Muscle of arm (tissue), 12 donors: Measurements from ENCODE around the gene CD81. TPM values are rescaled to one million over a fixed set of nuclear protein-coding genes. Genes with fewer than 3 reads are reported as not detected.

Experiments used
- DNase-seq: peaks from one replicate; pipeline ENCODE4 v3.0.0-alpha.2; 2013
- polyA plus RNA-seq, 12 donors: library from polyadenylated mRNA; unstranded; fragments of 120-200 nt; gene quantifications; one replicate each; pipeline ENCODE4 v1.2.1, GENCODE V29; 2013; ENCODE audit not compliant: insufficient read length in 12 of 12

CD81 gene
- polyA plus RNA-seq, 12 donors, result 322 to 577 (median 435) TPM

- no peak for DNase-seq
These were observed 11.6 kb downstream of the CD81 start for GRCh38 chr11:2388431-2389376.

DNA sequence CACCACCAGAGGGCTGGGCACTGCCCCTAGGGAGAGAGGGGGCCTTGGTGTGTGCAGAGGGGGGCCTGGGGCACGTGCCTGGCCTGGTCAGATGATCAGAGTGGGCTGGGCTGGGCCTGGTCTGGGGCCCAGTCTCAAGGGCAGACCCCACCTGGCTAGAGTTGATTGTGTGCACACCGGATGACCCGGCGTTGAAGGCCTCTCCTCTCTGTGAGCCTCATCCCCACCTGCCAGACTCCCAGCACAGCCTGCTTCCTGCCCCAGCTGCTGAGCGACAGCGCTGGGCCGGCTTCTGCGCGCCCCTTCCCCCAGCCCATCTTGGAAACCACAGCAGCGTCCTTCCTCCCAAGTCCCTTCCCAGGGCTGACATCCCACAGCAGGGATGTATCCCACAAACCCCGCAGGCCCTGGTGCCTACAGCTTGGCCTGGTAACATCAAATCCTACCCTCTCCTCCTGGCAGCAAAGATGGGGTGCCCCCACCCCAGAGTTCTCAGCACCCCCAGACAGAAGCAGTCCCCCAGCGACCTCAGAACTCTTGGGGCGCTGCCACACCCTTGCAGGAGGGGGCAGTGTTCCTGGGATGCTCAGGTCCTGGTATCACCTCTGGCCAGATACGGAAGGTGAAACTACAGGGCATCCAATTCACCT, 12.4 kb downstream of the CD81 start:
- DNase-seq, result no peak

GRCh38 chr11:2390091-2390724, 13.1 kb downstream of the CD81 start:
- no peak for DNase-seq

DNA sequence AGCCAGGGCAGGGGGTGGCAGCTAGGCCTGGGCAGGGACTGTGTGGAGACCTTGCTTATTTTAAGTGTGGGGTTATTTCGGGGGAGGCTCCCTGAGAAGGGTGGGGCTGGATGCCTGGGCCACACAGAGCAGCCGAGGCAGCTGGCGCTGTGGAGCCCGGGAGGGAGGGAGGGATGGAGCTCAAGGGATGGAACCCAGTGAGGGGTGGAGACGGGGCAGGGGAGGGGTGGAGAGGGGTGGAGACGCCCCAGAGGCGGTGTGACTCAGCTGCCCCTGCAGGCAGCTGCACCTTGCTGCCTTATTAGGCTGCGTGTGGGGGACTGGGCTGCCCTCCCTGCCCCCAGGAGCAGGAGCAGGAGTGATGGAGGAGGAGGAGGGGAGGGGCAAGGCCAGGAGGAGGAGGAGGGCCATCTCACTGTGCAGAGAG, 13.6 kb downstream of the CD81 start:
- no peak for DNase-seq

DNA sequence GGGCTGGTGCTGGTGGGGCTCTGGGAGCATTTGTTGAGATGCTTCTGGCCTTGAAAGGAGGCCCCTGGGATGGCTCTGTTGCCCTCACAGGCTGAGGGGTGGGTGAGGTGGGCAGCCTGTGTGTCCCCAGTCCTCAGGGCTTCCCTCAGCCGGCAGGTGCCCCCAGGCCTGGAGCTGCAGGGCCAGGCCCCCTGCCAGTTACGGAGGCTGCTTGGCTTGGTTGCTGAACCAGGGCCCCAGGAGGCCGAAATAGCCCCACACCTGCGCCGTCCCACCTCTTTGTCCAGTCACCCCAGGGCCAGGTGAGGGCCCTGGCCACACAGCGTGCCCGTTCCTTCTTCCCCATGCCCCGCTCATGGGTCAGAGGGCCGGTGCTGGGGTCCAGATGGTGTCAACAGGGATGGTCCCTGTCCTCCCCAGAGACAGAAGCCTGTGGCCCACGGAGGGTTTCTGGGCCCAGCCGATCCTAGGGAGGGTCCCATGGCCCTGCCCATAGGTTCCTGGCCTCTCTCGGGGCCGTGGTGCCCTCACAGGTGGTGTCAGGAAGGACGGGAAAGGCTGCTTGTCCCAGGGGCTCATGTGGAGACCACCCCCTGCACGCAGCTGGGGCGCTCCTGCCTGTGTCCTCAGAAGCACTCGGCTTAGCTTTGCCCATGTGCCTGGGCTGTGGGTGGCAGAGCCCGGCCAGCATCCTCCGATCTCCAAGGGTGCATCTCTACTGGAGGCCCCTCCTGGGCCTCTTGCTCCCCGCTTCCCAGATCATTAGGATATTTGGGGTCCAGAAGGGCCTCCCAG, 14.3 kb downstream of the CD81 start:
- no peak for DNase-seq

GRCh38 chr11:2392241-2392959, 15.3 kb downstream of the CD81 start:
- no peak for DNase-seq

DNA sequence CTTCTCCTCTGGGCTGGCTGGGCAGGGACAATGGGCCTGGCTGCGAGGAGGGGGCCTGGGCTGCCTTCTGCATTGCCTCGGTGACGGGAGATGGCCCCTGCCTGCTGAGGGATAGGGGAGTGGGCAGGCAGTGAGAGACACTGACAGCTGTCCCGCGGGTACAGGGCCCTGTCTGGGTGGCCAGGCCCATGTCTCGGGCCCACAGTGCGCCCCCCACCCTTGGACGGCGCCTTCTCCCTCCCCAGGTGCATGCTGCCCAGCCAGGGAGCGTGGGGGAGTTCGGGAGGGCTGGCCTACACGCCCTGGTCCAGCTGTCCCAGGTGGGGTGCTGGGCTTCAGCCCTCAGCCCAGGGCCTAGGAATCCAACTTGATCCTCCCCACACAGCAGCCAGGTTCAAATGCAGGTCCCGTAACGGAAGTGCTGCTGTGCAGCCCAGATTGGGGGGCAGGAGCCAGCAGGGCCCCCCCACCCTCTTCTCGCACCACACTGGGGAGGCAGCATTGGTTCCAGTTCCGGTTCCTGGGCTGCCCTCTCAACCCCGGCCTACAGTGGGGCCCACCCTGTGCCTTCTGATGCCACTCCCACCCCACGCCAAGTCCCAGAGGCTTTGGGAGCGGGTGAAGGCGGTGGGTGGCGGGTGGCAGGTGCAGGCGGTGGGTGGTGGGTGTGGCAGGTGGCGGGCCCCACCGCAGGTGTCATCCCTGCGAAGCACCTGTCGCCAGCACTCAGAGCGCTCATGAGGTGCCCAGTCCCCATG, 16.2 kb downstream of the CD81 start:
- DNase-seq, result no peak

DNA sequence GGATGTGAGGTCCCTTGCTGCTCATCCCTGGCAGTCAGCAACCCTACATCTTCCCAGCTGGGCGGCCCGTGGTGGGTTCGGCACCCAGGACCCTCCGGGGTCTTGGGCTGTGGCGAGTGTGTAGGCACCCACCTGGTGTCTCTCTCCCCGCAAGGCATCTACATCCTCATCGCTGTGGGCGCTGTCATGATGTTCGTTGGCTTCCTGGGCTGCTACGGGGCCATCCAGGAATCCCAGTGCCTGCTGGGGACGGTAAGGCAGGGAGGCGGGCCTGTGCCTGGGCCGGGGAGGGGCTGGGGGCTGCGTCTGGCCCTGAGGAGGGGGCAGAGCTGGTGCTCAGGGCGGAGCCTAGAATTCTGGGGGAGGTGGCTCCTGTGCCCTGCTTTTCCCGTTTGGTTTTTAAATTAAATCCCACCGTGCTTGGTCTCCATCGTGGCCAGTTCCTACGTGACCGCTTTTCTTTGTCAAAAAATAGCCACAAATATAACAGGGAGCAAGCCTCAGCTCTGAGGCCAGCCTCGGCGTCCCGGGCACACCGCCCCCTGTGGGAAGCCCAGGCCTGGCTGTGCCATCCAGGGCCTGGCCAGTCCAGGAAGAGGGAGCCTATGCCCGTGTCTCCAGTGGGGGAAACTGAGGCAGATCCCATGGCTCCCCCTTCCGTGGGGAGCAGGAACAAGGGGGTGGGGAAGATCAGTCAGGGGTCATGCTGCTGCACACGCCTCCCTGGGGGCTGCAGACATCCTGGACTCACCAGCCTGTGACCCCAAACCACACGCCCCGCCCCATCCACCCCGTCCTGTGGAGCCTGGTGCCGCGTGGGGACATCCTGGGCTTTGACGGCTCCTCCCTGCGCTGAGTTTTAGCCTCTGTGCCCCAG, 17.1 kb downstream of the CD81 start:
- no peak for DNase-seq

- no peak for DNase-seq
These were observed 17.7 kb downstream of the CD81 start for GRCh38 chr11:2394818-2395105.

DNA sequence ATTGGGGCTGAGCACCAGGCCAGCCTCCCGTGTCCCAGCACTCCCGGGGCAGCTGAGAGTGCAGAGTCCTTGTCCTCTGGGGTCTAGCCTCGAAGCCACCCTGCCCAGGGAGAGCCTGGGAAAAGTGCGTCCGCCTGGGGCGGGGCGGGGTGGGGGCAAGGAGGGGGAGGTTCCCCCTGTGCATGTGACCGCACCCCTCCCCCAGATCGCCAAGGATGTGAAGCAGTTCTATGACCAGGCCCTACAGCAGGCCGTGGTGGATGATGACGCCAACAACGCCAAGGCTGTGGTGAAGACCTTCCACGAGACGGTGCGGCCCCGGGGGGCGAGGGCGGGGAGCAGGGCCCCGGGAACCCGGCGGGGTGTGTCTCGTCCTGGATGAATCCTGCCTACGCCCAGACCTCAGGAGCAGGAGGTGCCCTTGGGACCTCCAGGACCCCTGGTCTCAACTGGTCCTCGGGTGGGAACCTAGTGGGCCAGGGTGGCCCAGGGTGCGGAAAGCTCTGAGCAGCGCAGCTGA, 18.2 kb downstream of the CD81 start:
- no peak for DNase-seq

DNA sequence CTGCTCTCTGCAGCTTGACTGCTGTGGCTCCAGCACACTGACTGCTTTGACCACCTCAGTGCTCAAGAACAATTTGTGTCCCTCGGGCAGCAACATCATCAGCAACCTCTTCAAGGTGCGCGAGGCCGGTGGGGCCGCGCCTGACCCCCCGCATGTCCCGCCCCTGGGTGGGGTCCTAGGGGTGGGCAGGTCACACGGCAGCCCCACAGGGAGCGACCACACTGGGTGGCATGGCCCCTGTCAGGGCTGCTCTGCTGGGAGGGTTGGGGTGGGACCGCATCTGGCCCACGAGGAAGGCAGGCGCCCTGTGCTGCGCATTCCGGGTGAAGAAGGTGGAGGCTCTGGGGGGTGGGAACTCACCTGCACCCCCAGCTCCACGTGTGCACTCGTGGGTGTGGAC, 18.7 kb downstream of the CD81 start:
- no peak for DNase-seq

GRCh38 chr11:2396471-2396870, 19.4 kb downstream of the CD81 start:
- no peak for DNase-seq

- no peak for DNase-seq
These were observed 19.9 kb downstream of the CD81 start for GRCh38 chr11:2397005-2397404.

DNA sequence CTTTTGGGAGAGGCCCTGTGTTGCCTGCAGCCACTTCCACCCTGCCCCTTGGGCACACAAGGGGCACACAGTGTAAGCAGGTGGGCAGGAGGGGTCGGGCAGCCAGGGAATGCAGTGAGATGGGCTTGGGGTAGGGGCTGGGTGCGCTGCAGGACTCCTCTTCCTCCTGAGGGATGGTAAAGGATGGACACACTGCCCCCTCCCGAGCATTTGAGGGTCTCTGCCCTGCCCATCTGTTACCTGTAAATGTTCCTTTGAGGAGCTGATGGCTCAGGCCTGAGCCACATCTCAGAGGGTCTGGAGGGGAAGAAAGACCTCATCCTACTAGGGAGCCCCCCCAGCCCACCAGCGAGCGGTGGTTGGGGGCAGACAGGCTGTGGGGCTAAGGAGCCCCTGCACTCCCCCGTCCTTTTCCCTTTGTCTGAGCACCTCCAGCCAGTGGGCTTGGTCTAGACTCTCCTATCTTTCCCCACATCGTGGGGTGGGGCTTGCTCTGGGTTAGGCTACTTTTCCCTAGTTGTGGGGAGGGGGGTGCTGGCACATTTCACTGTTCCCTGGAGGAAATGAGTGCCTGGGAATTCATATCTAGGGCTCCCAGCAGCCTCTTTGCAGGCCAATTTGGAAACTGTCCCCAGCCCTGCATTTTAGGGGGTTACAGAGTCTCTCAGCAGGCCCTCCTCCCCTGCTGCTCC, 21.7 kb downstream of the CD81 start:
- no peak for DNase-seq

GRCh38 chr11:2399488-2400068, 22.5 kb downstream of the CD81 start:
- DNase-seq, result no peak

- peak; percentile 100 for DNase-seq
These were observed 23.1 kb downstream of the CD81 start, which contains the start of gene TSSC4 for GRCh38 chr11:2400069-2400761. TSSC4 (plus strand) TSS chr11:2400750; CDS start chr11:2402634, 1,884 bp downstream.

DNA sequence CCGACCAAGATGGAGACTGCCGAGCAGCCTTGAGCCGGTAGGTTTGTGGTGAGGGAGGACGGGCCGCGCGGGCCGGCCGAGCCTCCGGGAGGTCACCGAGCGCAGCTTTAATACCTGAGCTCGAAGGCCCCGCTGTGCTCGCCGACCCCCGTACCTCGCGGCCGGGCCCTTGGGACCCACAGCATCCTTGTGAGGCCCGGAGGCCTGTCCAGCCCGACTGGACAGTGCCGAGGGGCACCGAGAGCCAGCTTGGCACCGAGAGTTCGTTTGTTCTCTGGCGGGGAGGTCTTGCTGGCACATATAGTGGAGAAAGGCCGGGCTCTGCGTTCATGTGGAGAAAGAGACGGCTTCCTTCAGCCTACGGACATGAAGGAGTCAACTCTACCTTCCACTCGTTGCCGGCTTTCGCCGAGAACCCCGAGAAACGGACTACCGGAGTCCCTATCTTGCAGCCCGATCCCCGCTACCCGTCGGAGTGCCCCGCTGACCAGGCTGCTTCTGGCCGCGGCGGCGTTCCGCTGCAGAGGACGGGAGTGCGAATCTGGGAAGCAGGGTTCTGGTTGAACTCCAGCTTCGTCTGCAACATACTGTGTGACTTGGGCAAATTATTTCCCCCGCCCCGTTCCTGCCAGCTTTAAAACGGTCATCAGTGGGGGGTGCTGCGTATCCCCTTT, 23.8 kb downstream of the CD81 start:
- no peak for DNase-seq
